Measurements from ENCODE around the gene KLKB1. TPM values are rescaled to one million over a fixed set of nuclear protein-coding genes. Genes with fewer than 3 reads are reported as not detected.

The KLKB1 gene
- total and polyA plus RNA-seq, 9 donors, result 0.18 to 1.8 (median 0.60) TPM

DNA sequence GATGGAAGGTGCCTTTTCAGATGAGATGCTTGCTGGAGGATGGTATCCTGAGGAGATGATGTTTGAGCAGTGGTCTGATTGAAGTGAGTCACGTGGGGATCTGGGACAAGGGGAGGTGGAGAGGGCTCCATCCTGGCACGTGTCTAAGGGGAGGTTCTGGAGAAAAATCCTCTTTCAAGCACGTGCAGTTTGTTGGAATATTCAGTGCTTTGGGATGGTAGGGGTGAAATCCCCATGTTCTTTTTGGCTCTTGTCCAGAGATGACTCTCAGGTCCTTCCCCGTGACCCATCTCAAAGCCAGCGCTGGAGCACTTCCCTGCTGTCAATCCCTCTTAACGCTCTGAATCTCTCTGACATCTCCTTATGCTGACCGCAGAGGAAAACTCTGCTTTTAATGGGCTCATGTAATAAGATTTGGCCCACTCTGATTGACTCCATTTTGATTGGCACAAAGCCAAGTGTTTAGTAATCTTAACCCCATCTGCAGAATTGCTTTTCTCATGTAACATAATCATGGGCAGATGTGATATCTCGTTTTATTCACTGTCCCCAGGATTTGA lies 10.8 kb upstream of the KLKB1 start:
- no peak for TF ChIP-seq POLR2A (IDR thresholded peaks at IDR 0.05)
- TF ChIP-seq, protein P1, sequence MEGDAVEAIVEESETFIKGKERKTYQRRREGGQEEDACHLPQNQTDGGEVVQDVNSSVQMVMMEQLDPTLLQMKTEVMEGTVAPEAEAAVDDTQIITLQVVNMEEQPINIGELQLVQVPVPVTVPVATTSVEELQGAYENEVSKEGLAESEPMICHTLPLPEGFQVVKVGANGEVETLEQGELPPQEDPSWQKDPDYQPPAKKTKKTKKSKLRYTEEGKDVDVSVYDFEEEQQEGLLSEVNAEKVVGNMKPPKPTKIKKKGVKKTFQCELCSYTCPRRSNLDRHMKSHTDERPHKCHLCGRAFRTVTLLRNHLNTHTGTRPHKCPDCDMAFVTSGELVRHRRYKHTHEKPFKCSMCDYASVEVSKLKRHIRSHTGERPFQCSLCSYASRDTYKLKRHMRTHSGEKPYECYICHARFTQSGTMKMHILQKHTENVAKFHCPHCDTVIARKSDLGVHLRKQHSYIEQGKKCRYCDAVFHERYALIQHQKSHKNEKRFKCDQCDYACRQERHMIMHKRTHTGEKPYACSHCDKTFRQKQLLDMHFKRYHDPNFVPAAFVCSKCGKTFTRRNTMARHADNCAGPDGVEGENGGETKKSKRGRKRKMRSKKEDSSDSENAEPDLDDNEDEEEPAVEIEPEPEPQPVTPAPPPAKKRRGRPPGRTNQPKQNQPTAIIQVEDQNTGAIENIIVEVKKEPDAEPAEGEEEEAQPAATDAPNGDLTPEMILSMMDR (IDR thresholded peaks at IDR 0.05), result no peak
- TF ChIP-seq EP300 (IDR thresholded peaks at IDR 0.05), result no peak
- 75 to 82% (median 78%) methylated on average over 8 of the region's 8 CpGs for WGBS, 3 donors
- H3K4me1 ChIP-seq (ENCODE audit: insufficient read depth), result no peaks in the 10 kb centered on the region

DNA sequence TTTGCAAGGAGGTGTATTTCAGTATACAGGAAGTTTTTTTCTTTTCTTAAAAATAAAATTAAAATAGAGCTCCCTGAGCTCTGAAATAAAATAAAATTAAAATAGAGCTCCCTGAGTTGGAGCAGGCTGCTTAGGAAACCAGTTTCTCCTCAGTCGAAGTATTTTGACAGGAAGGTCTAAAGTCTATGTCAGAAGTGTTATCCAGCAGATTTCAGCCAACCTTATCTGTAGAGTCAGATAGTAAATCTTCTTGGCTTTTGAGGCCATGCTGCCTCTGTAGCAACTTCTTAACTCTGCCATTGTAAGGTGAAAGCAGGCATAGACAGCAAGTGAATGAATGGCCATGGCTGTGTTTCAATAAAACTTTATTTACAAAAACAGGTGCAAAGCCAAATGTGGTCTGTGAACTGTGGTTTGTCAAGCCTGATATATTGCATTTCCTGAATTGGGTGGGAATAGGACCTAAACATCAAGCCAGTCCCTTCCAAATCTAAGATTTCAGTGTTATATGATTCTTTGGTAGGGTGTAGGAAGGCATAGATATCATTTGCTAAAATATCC lies 9.5 kb upstream of the KLKB1 start:
- Histone ChIP-seq H3K9me3 (no peaks in the 10 kb centered on the region), H3K4me1 (ENCODE audit: insufficient read depth) (no peaks in the 10 kb centered on the region), H3K27me3 (peaks cover 2% of the 10 kb centered on the region), H3K27ac (no peak overlapping the region), H3K4me3 (no peak overlapping the region), H3K36me3 (no peaks in the 10 kb centered on the region)
- DNase-seq, result no peak
- WGBS, 3 donors, result 25 to 42% (median 28%) methylated on average over 1 of the region's 1 CpG
- TF ChIP-seq, protein P1 (IDR thresholded peaks at IDR 0.05), result no peak
- TF ChIP-seq EP300 (IDR thresholded peaks at IDR 0.05) (no peak), POLR2A (IDR thresholded peaks at IDR 0.05) (no peak)
- intact Hi-C loops (cut with DNase I), result no loop called here

More for the DNA sequence above, 10.8 kb upstream of the KLKB1 start:
- intact Hi-C loops (cut with DNase I), result no loop called here
- DNase-seq, result no peak
- Histone ChIP-seq H3K9me3 (no peaks in the 10 kb centered on the region), H3K27ac (no peak overlapping the region), H3K27me3 (peaks cover 2% of the 10 kb centered on the region), H3K36me3 (no peaks in the 10 kb centered on the region), H3K4me3 (no peak overlapping the region)

DNA sequence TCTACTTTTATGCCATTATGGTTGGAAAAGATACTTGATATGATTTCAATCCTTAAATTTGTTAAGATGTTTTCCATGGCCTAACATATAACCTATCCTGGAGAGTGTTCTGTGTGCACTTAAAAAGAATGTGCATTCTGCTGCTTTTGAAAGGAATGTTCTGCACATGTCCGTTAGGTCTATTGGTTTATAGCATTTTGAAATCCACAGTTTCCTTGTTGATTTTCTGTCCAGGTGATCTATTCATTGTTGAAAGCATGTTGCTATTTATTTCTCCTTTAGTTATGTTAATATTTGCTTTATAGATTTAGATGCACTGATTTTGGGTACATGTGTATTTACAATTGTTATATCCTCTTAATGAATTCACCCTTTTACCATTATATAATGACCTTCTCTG lies 5.7 kb upstream of the KLKB1 start:
- TF ChIP-seq EP300 (IDR thresholded peaks at IDR 0.05) (no peak), POLR2A (IDR thresholded peaks at IDR 0.05) (no peak)
- TF ChIP-seq, protein P1 (IDR thresholded peaks at IDR 0.05), result no peak
- no peak for DNase-seq
- Histone ChIP-seq H3K27me3 (peaks cover 2% of the 10 kb centered on the region), H3K4me3 (no peak overlapping the region), H3K9me3 (no peaks in the 10 kb centered on the region), H3K36me3 (no peaks in the 10 kb centered on the region), H3K4me1 (ENCODE audit: insufficient read depth) (no peaks in the 10 kb centered on the region), H3K27ac (no peak overlapping the region)
- 88 to 91% (median 89%) methylated on average over 1 of the region's 1 CpG for WGBS, 3 donors
- intact Hi-C loops (cut with DNase I), result no loop called here

DNA sequence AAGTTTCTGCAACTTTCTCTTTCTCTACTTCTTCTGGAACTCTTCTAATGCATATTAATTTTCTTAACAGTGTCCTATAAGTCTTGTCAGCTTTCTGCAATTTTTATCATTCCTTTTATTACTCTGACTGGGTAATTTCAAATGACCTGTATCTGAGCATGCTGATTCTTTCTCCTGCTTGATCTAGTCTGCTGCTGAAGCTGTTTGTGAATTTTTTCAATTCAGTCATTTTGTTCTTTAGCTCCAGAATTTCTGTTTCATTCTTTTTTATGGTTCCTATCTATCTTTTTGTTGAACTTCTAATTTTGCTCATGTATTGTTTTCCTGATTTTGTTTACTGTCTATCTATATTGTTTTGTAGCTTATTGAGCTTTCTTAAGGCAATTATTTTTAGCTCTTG lies 1.5 kb upstream of the KLKB1 start:
- TF ChIP-seq POLR2A (IDR thresholded peaks at IDR 0.05) (no peak), EP300 (IDR thresholded peaks at IDR 0.05) (no peak)
- TF ChIP-seq, protein P1 (IDR thresholded peaks at IDR 0.05), result no peak
- Histone ChIP-seq H3K36me3 (no peaks in the 10 kb centered on the region), H3K4me1 (ENCODE audit: insufficient read depth) (peaks cover 2% of the 10 kb centered on the region), H3K27me3 (peaks cover 2% of the 10 kb centered on the region), H3K27ac (no peak overlapping the region), H3K4me3 (no peak overlapping the region), H3K9me3 (no peaks in the 10 kb centered on the region)
- intact Hi-C loops (cut with DNase I), result no loop called here
- no peak for DNase-seq
